K562 treated with DMSO at 1 percent for 4 hours (cell line): ENCODE data around the gene GPR22. TPM values are rescaled to one million over a fixed set of nuclear protein-coding genes. Genes with fewer than 3 reads are reported as not detected.

Experiments used
- total RNA-seq: library from RNA; unstranded; fragments of 300-600 nt; gene quantifications from 2 replicates; pipeline ENCODE4 v1.2.3, GENCODE V29; 2022; ENCODE audit not compliant: insufficient read depth

The GPR22 gene, protein sequence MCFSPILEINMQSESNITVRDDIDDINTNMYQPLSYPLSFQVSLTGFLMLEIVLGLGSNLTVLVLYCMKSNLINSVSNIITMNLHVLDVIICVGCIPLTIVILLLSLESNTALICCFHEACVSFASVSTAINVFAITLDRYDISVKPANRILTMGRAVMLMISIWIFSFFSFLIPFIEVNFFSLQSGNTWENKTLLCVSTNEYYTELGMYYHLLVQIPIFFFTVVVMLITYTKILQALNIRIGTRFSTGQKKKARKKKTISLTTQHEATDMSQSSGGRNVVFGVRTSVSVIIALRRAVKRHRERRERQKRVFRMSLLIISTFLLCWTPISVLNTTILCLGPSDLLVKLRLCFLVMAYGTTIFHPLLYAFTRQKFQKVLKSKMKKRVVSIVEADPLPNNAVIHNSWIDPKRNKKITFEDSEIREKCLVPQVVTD
- not detected in 2 replicates for total RNA-seq

DNA sequence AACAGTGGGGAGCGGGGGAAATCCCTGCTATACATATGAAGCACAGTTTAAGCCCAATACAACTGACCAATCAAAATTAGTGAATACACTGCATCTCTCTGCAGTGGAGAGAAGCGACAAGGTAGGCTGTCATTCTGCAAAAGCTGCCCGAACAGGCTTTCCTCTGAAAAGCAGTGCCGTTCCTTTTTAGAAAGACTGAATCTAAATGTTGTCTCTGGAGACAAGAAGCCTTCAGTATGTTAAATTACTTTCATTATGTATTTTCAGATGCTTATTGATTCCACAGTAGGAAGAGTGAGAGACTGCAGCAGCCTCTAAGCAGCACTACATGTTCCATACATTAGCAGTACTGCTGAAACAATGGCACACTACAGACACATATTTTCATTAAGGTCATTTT is at the start of gene GPR22:
Gene GPR22 (plus strand): TSS at position 129 of the 400 bp plus-strand sequence. CDS start 4,004 bp downstream, outside the sequence.

Other genes with a start within 250 kb of the GPR22 start
- gene COG5, start 93.9 kb downstream of the GPR22 start, total RNA-seq = 23.6 and 24.5 TPM in 2 replicates
- gene DUS4L, start 93.9 kb downstream of the GPR22 start, total RNA-seq = 6.1 and 8.4 TPM in 2 replicates
- gene BCAP29, start 110.2 kb downstream of the GPR22 start, total RNA-seq = 67.8 and 78.3 TPM in 2 replicates
- 0.45 and 1.3 TPM in 2 replicates for gene SLC26A4, start 190.8 kb downstream of the GPR22 start, total RNA-seq